GM19351 (cell line): ENCODE data around the gene RAPGEF2.
"Not testable (repeated sequence)": the region's sequence is repeated elsewhere in the genome, so short reads cannot be mapped to it uniquely, and the experiment has no call there.

Experiments
- ATAC-seq: cut with Tn5 transposase; IDR thresholded peaks from one replicate; pipeline ENCODE4 v1.9.1; 2021; ENCODE audit warnings: mild to moderate bottlenecking, moderate library complexity; ENCODE audit not compliant: unreplicated experiment

RAPGEF2 gene

DNA sequence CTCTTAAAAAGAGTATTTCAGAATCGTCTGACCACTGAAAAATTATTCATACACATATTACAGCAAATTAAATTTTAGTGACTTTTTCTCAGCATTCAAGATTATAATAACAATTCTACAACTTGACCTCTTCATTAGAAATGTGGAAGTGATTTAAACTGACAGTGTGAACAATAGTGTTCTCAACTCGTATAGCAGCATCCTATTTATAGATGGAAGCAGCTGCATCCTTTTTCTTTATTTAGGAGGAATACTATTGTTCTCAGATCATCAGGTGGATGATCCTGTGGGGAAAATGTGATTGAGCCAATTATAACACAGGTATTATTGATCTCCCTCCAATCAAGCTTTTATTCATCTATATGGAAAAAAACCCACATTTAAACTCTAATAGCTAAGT, 56.7 kb downstream of the RAPGEF2 start:
- ATAC-seq, result no peak

DNA sequence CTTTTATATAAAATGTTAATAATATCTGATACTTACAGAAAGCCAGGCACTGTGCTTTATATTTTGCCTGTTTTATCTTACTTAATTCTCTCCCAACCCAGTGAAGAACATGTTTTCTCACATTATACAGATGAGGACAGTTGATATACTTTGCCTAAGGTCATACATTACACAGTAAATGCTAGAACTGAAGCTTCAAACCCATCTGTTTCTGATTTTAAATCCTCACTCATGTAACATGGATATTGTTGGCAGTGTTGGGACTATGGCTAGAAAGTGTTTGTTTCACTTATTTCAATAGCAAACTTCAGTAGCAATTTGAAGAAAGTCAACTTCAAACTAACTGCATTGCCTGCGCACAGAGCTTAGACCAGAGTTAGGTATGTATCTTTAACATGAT, 57.4 kb downstream of the RAPGEF2 start:
- no peak for ATAC-seq

DNA sequence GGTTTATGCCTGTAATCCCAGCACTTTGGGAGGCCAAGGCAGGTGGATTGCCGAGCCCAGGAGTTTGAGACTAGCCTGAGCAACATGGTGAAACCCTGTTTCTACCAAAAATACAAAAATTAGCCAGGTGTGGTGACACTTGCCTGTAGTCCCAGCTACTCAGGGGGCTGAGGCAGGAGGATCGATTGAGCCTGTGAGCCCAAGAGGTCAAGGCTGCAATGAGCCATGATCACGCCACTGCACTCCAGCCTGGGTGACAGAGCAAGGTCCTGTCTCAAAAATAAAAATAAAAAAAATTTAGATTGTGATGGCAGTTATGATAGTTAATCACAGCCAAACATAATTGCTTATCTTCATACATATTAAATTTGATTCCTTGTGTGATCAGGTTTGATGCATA, 58.6 kb downstream of the RAPGEF2 start:
- ATAC-seq, result not testable (repeated sequence)

DNA sequence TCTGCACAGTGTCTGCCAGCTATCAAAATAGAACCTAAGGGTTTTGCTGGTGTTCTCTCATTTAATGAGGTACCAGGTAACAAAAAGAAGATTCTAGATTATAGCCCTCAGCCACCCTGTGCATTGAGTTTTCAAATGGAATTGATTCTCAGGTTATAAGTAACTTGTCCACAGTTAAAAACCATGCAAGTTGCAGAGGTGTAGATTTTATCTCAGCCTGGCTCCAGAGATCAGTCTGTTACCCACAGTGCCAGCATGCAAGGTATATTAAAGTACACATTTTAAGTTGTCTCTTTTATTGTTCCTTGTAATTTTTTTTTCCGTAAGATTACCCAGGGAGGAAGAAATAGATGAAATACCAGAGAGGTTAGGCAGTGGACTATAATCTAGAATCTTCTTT, 59.7 kb downstream of the RAPGEF2 start:
- no peak for ATAC-seq

DNA sequence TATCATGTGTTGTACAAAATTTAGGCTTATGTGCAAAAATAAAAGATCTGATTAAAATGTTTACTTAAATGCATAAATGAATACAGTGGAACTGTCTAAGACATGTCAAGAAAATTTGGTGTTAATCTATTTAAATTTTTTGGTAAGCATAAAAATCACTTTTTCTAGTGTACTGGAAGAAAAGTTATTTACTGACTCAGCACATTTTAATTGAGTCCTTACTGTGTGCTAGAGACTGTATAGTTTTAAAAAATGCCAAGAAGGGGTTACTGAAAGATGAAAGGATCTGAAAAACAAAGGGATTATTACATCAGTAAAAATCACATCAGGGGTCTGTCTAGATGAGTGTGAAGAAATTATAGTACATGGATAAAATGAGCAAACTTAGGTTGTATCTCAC, 60.6 kb downstream of the RAPGEF2 start:
- ATAC-seq, result no peak

DNA sequence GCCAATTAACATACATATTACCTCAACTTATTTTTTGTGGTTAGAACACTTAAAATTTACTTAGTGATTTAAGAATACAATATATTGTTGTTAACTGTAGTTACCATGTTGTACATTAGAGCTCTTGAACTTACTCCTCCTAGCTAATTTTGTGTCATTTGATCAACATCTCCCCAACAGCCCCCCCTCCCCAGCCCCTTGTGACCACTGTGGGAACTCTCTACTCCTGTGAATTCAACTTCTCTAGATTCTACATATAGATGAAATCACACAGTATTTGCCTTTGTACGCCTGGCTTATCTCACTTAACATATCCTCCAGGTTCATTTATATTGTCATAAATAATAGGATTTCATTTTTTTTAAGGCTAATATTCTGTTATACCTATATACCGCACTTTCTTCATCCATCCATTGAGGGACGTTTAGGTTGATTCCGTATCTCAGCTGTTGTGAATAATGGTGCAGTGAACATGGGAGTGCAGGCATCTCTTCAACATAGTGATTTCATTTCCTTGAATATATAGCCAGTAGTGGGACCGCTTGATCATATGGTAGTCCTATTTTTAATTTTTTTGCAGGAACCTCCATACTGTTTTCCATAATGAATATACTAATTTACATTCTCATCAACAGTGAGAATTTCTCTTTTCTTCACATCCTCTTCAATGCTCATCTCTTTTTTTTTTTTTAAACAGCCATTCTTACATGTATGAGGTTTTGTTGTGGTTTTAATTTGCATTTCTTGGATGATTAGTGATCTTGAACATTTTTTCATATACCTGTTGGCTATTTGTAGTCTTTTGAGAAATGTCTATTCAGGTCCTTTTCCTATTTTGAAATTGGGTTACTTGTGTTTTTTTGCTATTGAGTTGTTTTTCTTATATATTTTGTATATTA, 66.8 kb downstream of the RAPGEF2 start:
- peak; percentile 77 for ATAC-seq

DNA sequence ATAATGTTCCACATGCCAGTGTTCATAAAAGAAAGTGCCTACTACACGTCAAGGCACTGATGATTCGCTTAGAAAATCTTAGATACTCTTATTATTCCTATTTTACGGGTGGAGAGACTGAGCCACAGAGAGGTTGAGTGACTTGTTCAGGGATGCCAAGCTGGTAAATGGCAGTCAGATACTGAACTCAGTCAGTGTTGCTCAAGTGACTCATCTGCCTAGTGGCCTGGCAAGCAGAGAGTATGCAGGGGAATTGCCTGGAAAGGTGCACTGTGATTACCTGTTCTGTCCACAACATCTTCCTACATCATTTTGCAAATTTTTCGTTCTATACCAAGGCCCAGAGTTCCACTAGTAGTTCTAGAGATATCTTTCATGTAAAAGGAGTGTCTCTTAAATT, 68.4 kb downstream of the RAPGEF2 start:
- no peak for ATAC-seq

DNA sequence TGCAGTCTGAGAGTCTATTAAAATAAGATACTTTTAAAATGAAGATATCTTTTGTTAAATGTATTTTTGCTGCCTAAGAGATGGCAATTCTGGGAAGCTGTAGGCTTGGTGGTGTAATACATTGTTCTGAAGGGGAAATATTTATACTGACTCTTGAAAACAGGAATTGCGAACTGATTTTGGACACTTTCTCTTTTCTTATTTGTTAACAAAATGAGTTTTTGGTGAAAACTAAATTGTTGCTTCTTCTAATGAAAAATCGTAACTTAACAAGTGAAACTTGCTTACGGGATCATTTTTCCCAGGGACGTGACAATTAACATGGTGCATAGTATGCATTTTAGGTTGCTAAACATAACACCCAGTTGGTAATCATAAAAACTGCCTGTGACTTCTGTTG, 71.0 kb downstream of the RAPGEF2 start:
- no peak for ATAC-seq

DNA sequence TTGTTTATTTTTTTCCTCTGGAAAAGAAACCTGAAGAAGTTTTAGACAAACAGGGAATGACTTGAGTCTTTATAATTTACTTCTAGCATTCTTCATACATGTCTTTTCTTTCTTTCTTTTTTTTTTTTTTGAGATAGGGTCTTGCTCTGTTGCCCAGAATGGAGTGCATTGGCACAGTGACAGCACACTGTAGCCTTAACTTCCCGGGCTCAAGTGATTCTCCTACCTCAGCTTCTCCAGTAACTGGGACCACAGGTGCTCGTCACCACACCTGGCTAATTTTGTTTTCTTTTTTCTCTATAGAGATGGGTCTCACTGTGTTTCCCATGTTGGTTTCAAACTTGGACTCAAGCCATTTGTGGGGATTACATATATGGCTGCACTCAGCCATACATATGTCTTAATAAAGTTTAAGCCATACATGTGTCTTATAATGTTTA, 71.8 kb downstream of the RAPGEF2 start:
- ATAC-seq, result no peak

DNA sequence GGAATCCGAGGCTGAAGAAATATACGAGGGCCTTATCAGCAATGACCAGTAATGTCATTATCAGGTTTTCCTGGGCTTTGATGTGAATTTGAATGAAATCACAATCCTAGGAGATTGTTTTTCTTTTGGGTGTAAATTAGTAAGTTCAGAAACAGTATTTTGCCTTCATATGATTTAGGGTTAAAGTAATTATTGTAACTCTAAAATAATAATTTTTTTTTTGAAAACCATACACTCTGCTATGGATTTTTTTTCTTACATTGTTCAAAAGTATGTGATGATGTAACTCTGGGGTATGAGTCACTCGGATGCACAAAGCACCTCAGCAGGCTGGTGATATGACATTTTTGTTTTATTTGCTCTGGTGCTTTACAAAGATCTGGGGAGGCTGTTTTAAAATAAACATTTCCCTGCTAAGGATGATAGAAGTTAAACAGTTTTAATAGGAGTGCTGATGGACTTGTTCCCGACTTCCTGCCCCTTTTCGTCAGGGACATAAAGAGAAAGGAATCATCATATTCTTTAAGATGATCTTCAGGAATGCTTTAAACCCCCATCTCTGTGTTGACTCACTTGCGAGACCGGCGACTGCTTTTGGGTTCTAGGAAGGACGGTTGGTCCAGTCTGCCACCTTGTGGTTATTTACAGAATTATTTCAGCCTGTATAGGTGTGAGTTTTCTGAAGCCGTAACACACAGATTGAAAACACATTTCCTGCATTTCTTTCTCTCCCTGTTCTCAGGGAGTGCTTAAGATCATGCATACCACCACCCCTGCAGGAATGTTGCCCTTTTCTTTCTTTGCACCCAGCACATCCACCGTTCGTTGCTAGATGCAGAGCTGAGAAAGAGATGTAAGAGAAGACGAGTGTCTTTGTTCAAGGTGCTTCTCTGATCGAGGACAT, 72.5 kb downstream of the RAPGEF2 start:
- ATAC-seq, result peak; percentile 67

DNA sequence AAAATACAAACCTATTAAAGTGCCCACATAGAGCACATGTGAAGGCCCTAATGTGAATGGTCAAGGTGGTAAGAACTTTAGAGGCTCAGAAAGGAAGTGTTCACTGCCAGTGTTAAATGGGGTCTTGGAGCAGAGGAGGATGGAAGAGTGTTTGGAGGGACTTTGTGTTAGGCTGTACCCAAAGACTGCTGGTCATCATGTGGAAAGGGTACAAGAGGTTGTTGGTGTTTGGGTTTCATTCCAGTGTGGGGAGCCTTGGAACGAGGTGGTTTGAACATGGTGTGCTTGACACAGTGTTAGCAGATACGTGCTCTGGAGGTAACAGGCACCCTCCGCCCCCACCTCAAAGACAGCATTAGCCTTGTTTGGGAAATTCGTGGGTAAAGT, 73.1 kb downstream of the RAPGEF2 start:
- ATAC-seq, result no peak

DNA sequence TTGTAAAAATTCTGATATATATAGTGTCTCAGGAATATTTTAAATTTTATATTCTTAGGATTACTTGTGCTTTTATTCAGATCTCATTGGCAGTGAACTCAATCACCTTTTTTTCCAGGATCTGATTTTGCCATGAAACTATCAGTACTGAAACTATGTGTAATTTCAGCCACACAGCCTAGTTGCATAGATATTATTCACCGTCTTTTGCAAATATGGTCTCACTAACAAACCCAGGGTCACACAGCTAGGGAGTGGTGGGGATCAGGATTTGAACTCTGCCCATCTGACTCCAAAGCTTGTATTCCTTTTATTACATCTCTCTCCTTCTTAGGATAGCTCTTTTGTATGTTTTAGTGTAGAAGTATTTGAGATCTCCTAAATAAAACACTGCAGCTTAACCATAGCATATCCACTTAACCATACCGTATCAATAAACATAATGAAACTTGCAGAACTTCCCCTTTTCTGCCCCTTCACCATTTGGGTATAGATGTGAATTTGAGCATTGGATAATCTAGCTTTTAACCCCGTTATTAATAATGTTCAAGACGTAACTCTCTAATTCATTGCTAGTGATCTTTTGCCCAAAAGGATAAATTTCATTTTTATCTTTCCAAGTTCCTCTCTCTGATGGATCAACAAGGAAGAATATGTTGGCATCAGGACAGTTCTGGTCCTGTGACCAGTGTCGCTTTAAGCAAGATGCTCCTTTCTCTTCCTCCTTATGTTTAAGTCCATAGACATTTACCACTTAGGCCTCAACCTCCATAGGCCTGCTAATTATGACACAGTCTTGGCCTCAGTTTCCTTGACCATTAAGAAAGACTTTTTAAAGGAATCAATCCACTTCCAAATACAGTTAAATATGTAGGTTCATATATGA, 74.6 kb downstream of the RAPGEF2 start:
- ATAC-seq, result peak; percentile 43

DNA sequence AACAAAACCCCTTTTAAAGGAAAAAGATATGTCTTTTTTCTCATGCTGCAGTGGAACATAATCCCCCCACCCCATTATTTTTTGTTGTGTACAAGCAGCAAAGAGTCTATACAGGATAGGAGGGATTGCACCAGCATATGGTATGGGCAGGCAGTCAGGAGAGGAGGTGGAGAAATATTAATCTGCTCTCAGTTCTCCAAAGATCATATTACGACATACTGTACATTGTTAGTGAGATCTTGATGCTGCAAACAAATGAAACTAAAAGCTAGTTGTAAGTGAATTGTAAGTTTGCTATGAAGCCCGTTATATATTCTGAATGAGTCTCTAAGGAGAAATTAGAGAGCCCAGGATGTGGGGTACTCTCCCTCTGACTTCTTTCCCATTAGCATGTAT, 75.3 kb downstream of the RAPGEF2 start:
- ATAC-seq, result peak; percentile 29

DNA sequence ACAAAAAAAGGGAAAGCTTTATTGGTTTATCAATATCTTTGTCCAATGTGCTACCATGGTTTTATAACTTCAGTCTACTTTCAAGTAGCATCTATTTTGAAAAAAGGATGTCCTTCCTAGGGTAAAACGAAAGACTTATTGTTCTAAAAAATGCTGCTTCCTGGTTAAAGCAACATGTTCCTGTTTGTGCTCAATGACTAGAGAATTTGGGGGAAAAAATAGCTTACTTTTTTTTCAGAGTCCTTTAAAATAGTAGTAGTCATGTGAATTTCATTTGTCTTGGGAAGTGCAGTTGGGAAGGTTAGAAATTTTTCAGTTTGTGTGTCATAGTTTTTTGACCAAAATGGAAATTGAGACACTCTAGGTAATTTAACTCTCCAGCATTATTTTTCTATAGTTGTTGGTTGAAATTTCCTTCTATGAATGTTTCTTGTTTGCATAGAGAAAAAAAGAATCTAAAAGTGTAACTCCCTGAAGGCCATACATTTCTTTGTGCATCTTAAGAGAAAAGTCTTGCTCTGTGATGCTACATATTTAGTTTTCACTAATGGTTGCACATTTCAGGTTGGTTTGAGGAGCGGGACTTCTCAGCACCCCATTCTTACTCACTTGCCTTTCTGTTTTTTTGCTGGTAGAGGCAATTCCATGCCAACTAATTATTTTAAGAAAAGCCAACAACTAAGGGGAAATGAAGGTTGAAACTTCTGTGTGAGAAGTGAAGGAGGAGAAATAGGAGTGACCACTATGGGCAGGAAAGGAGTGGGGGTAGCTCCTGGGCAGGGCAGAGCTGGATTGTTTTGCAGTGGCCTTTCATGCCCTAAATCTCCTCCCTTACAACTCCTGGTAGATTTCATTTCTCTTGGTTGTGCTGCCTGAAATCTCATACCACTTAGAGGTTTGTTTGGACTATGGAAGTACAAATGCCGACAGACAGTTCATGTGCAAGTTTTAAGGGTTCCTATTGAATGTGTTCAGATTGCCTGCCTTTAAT, 76.4 kb downstream of the RAPGEF2 start:
- ATAC-seq, result no peak

DNA sequence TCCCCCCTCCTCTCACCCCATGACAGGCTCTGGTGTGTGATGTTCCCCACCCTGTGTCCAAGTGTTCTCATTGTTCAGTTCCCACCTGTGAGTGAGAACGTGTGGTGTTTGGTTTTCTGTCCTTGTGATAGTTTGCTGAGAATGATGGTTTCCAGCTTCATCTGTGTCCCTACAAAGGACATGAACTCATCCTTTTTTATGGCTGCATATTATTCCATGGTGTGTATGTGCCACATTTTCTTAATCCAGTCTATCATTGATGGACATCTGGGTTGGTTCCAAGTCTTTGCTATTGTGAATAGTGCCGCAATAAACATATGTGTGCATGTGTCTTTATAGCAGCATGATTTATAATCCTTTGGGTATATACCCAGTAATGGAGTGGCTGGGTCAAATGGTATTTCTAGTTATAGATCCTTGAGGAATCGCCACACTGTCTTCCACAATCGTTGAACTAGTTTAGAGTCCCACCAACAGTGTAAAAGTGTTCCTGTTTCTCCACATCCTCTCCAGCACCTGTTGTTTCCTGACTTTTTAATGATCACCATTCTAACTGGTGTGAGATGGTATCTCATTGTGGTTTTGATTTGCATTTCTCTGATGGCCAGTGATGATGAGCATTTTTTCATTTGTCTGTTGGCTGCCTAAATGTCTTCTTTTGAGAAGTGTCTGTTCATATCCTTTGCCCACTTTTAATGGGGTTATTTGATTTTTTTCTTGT, 81.2 kb downstream of the RAPGEF2 start:
- not testable (repeated sequence) for ATAC-seq

DNA sequence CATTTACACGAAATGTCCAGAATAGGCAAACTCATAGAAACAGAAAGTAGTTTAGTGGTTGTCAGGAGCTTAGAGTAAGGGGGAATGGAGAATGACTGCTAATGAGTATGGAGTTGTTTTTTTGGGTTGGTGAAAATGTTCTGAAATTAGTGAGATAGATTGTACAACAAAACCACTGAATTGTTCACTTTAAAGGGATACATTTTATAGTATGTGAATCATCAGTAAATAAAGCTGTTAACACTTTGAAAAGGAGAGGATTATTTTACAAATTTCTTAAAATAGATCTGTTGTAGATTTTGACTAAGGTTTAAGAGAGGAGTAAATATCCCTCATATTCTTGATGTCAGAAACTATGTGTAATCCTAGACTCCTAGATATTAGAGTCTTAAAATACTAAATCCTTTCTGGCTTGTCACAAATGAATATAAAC, 82.7 kb downstream of the RAPGEF2 start:
- ATAC-seq, result peak; percentile 62

DNA sequence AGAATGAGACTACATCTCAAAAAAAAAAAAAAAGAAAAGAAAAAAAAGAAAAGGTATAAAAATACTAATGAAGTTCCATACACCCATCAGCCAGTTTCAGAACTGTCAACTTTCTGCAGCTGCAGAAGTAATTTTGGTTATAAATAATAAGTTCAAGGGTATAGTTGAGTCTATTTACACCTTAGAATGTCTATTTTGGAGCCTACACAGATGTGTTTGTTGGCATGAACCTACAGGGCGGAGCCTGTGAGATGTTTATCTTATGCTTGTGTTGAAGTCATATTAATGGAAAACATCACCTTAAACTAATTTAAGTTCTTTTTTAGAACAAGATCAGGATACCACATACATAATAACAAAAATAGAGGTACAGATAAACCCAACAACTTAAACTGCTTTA, 85.8 kb downstream of the RAPGEF2 start:
- no peak for ATAC-seq

DNA sequence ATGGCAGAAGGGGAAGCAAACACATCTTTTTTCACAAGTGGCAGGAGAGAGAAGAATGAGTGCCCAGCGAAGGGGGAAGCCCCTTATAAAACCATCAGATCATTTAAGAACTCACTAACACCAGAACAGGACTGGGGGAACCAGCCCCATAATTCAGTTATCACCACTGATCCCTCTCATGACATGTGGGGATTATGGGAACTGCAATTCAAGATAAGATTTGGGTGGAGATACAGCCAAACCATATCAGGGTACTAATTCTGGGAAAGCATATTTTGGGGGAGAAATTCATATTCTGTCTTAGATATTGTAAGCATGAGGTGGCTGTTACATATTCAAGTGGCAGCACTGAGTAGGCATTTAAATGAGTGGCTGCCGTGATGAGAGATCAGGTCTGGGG, 87.8 kb downstream of the RAPGEF2 start:
- ATAC-seq, result no peak

DNA sequence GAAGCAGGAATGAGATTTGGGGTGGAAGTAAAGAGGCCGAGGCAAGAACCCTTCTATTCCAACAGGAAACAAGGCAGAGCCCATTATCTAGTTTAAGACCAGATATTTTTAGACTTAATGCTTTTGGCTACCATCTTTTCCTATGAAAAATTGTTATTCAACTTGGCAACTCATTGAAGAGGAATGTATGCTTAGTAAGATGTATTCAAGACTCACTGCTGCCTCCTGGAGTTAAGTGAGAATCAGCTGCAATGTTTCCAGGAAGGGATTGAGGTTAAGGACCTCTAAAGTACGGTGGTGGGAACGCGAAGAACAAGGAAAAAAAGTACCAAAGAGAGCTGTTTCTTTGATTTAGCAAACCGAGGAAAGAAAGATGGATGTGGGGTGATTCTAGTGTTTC, 89.1 kb downstream of the RAPGEF2 start:
- no peak for ATAC-seq
